HL-60 (cell line): ENCODE measurements around the gene AZU1.
A peak's percentile ranks its signal among the peaks of the same experiment; 100 is the strongest.

Experiments
- DNase-seq, 2 experiments: peaks; one replicate each; pipeline ENCODE4 v3.0.0-alpha.2; 2010 to 2020; ENCODE audit warnings: low read depth in 1 of 2, low spot score in 1 of 2
- H3K27ac ChIP-seq: fragments of 250-450 bp; sonication (Bioruptor Pico); replicated peaks from 2 replicates; pipeline ENCODE4 v1.5.1; 2020; ENCODE audit warnings: mild to moderate bottlenecking, moderate library complexity
- H3K27me3 ChIP-seq: fragments of 250-450 bp; sonication (Bioruptor Pico); 2 replicates; pipeline ENCODE4 v1.5.1; 2021; ENCODE audit warnings: mild to moderate bottlenecking, moderate library complexity; ENCODE audit not compliant: insufficient read depth, poor library complexity, severe bottlenecking
- H3K4me3 ChIP-seq: replicated peaks from 2 replicates; pipeline ENCODE4 v1.5.1; 2011; ENCODE audit warnings: mild to moderate bottlenecking, control low read depth, low read length; ENCODE audit not compliant: insufficient read depth
- GABPA ChIP-seq: IDR thresholded peaks from 2 replicates; pipeline ENCODE4 v1.6.1; 2012; ENCODE audit warnings: low read depth
- POLR2AphosphoS5 ChIP-seq: IDR thresholded peaks from 2 replicates; pipeline ENCODE4 v1.6.1; 2012; ENCODE audit warnings: low read depth
- REST ChIP-seq: IDR thresholded peaks from 2 replicates; pipeline ENCODE4 v1.6.1; 2012; ENCODE audit warnings: low read depth; ENCODE audit not compliant: insufficient replicate concordance
- SPI1 ChIP-seq: IDR thresholded peaks from 2 replicates; pipeline ENCODE4 v1.6.1; 2012; ENCODE audit warnings: low read depth, mild to moderate bottlenecking, borderline replicate concordance
- long read RNA-seq: library from polyadenylated mRNA; unstranded; transcript quantifications from one replicate; pipeline ENCODE4 v2.0.0, GENCODE V29; 2020
- TF ChIP-seq, protein P1 (sequence below): IDR thresholded peaks from one replicate; pipeline ENCODE4 v1.5.1; 2011; ENCODE audit warnings: low read length, control low read depth, inconsistent platforms; ENCODE audit not compliant: insufficient read depth

Gene AZU1, protein sequence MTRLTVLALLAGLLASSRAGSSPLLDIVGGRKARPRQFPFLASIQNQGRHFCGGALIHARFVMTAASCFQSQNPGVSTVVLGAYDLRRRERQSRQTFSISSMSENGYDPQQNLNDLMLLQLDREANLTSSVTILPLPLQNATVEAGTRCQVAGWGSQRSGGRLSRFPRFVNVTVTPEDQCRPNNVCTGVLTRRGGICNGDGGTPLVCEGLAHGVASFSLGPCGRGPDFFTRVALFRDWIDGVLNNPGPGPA
- long read RNA-seq, transcript AZU1-201 (5 exons, 908 nt) = major isoform, 38 of 84 reads
- long read RNA-seq, partial matches to known transcripts = 23 of 84 reads
- long read RNA-seq, other reads (novel, unspliced or antisense) = 21 of 84 reads

- H3K4me3 ChIP-seq = peak within 1 kb of the TSS; percentile 63
- TF ChIP-seq SPI1 (peak; percentile 42; the same call in 1 of the 2 replicates), REST (peak; percentile 61), POLR2AphosphoS5 (peak; percentile 98), GABPA (no peak)
- TF ChIP-seq, protein P1, sequence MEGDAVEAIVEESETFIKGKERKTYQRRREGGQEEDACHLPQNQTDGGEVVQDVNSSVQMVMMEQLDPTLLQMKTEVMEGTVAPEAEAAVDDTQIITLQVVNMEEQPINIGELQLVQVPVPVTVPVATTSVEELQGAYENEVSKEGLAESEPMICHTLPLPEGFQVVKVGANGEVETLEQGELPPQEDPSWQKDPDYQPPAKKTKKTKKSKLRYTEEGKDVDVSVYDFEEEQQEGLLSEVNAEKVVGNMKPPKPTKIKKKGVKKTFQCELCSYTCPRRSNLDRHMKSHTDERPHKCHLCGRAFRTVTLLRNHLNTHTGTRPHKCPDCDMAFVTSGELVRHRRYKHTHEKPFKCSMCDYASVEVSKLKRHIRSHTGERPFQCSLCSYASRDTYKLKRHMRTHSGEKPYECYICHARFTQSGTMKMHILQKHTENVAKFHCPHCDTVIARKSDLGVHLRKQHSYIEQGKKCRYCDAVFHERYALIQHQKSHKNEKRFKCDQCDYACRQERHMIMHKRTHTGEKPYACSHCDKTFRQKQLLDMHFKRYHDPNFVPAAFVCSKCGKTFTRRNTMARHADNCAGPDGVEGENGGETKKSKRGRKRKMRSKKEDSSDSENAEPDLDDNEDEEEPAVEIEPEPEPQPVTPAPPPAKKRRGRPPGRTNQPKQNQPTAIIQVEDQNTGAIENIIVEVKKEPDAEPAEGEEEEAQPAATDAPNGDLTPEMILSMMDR = no peak
- H3K27ac ChIP-seq = peak within 1 kb of the TSS; percentile 98
- DNase-seq = peak; percentile 89 to 90
- H3K27me3 ChIP-seq = no peaks in the 10 kb centered on the region
Observed at GRCh38 chr19:827710-828321, at the start of gene AZU1. AZU1 (plus strand) TSS chr19:827837; CDS start chr19:827847, 10 bp downstream.

DNA sequence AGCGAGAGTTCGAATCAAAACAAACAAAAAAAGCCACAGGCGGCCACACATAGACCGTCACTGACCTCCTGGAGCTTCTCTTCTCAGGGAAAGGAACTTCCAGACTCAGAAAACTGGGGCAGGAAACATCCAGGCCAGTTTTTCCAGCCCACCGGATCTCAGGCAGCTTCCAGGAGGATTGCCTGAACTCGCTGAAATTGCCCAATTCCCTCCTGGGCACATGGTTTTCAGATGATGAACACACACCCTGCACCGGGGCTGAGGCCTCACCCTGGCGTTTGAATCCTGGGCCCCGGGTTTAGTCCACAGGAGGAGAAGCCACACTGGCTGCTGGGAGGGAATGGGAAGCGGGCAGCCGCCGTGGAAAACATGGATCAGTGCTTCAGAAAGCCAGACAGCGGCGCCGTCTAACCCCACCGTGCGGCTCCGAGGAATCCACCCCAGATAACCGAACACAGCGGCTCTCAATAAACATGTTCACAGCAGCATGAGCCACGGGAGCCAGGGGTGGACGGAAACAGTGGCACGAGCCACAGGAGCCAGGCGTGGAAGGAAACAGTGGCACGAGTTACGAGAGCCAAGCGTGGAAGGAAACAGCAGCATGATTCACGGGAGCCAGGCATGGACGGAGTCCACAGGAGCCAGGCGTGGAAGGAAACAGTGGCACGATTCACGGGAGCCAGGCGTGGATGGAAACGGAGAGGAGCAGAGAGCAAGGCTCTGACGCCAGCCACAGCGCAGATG, 48.6 kb upstream of the AZU1 start:
- Histone ChIP-seq H3K27me3 (no peaks in the 10 kb centered on the region), H3K4me3 (no peak overlapping the region), H3K27ac (no peak overlapping the region)
- DNase-seq = peak in 1 of 2 experiments; percentile 77
- TF ChIP-seq POLR2AphosphoS5 = no peak
- no peak for TF ChIP-seq GABPA
- TF ChIP-seq SPI1 = no peak
- TF ChIP-seq, protein P1 = no peak
- no peak for TF ChIP-seq REST

DNA sequence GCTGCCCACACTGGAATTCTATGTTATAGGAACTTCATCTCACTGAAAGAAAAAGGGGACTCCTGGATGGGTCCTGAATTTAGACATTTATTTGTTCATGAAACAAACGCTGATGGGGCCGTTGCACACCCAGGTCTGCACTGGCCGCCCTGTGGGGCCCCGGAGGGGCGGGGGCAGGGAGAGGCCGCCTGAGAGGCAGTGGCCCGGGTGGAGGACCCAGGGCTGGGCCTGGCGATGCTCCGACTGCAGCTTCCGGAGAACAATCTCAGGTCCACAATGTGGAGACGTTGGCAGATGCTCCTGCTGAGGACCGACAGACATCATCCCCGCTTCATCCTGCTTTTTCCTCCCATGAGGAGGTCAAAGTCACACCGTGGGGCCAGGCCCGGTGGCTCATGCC, 46.7 kb upstream of the AZU1 start:
- no peak overlapping the region for H3K4me3 ChIP-seq

More for the DNA sequence above, 46.7 kb upstream of the AZU1 start:
- TF ChIP-seq POLR2AphosphoS5 = no peak
- TF ChIP-seq REST = no peak
- no peak for TF ChIP-seq SPI1
- TF ChIP-seq, protein P1 = no peak
- no peak for TF ChIP-seq GABPA
- Histone ChIP-seq H3K27ac (no peak overlapping the region), H3K27me3 (no peaks in the 10 kb centered on the region)
- no peak for DNase-seq
